ENCODE data around the gene CCDC57.

Gene CCDC57

GRCh38 chr17:82152556-82153294 lies 59.9 kb downstream of the CCDC57 start:
- TF ChIP-seq POLR2AphosphoS5 (IDR thresholded peaks at IDR 0.05; ENCODE audit: low read depth, low read length) (no peak), REST (IDR thresholded peaks at IDR 0.05; ENCODE audit: insufficient read depth in 1 of 2, low read depth in 2 of 2, low read length in 2 of 2) (no peak), FOXP2 (optimal IDR thresholded peaks at IDR 0.05; ENCODE audit: borderline replicate concordance, extremely low read depth, extremely low read length, insufficient read depth) (no peak), SIN3A (IDR thresholded peaks at IDR 0.05; ENCODE audit: borderline replicate concordance, insufficient read depth, low read length) (no peak), TAF1 (IDR thresholded peaks at IDR 0.05; ENCODE audit: borderline replicate concordance, insufficient read depth, low read length) (no peak)

- TF ChIP-seq POLR2AphosphoS5 (IDR thresholded peaks at IDR 0.05; ENCODE audit: low read depth, low read length) (no peak), SIN3A (IDR thresholded peaks at IDR 0.05; ENCODE audit: borderline replicate concordance, insufficient read depth, low read length) (no peak), TAF1 (IDR thresholded peaks at IDR 0.05; ENCODE audit: borderline replicate concordance, insufficient read depth, low read length) (no peak), REST (IDR thresholded peaks at IDR 0.05; ENCODE audit: insufficient read depth in 1 of 2, low read depth in 2 of 2, low read length in 2 of 2) (no peak), FOXP2 (optimal IDR thresholded peaks at IDR 0.05; ENCODE audit: borderline replicate concordance, extremely low read depth, extremely low read length, insufficient read depth) (no peak)
Observed at GRCh38 chr17:82152114-82152513, 60.5 kb downstream of the CCDC57 start.

- TF ChIP-seq REST (IDR thresholded peaks at IDR 0.05; ENCODE audit: insufficient read depth in 1 of 2, low read depth in 2 of 2, low read length in 2 of 2) = no peak
- TF ChIP-seq TAF1 (IDR thresholded peaks at IDR 0.05; ENCODE audit: borderline replicate concordance, insufficient read depth, low read length) = no peak
- no peak for TF ChIP-seq SIN3A (IDR thresholded peaks at IDR 0.05; ENCODE audit: borderline replicate concordance, insufficient read depth, low read length)
- TF ChIP-seq POLR2AphosphoS5 (IDR thresholded peaks at IDR 0.05; ENCODE audit: low read depth, low read length) = no peak
- no peak for TF ChIP-seq FOXP2 (optimal IDR thresholded peaks at IDR 0.05; ENCODE audit: borderline replicate concordance, extremely low read depth, extremely low read length, insufficient read depth)
Observed at GRCh38 chr17:82151106-82151957, 61.3 kb downstream of the CCDC57 start.

- TF ChIP-seq POLR2AphosphoS5 (IDR thresholded peaks at IDR 0.05; ENCODE audit: low read depth, low read length) = no peak
- TF ChIP-seq FOXP2 (optimal IDR thresholded peaks at IDR 0.05; ENCODE audit: borderline replicate concordance, extremely low read depth, extremely low read length, insufficient read depth) = no peak
- TF ChIP-seq TAF1 (IDR thresholded peaks at IDR 0.05; ENCODE audit: borderline replicate concordance, insufficient read depth, low read length) = no peak
- TF ChIP-seq REST (IDR thresholded peaks at IDR 0.05; ENCODE audit: insufficient read depth in 1 of 2, low read depth in 2 of 2, low read length in 2 of 2) = no peak
- no peak for TF ChIP-seq SIN3A (IDR thresholded peaks at IDR 0.05; ENCODE audit: borderline replicate concordance, insufficient read depth, low read length)
Observed at GRCh38 chr17:82149401-82150099, 63.1 kb downstream of the CCDC57 start.

All from PFSK-1 (cell line).